GM12873 (cell line): ENCODE data around the gene STX8.

Experiments
- TF ChIP-seq, protein P1 (sequence below): IDR thresholded peaks from 2 replicates; pipeline ENCODE4 v1.5.1; 2012; ENCODE audit warnings: low read depth, mild to moderate bottlenecking, moderate library complexity, low read length, control low read depth; ENCODE audit not compliant: insufficient read depth; ENCODE audit errors: missing control alignments

Gene STX8

GRCh38 chr17:9566067-9566466, 9.6 kb downstream of the STX8 start:
- TF ChIP-seq, protein P1, sequence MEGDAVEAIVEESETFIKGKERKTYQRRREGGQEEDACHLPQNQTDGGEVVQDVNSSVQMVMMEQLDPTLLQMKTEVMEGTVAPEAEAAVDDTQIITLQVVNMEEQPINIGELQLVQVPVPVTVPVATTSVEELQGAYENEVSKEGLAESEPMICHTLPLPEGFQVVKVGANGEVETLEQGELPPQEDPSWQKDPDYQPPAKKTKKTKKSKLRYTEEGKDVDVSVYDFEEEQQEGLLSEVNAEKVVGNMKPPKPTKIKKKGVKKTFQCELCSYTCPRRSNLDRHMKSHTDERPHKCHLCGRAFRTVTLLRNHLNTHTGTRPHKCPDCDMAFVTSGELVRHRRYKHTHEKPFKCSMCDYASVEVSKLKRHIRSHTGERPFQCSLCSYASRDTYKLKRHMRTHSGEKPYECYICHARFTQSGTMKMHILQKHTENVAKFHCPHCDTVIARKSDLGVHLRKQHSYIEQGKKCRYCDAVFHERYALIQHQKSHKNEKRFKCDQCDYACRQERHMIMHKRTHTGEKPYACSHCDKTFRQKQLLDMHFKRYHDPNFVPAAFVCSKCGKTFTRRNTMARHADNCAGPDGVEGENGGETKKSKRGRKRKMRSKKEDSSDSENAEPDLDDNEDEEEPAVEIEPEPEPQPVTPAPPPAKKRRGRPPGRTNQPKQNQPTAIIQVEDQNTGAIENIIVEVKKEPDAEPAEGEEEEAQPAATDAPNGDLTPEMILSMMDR = no peak

- TF ChIP-seq, protein P1 = no peak
Observed at GRCh38 chr17:9564104-9564503, 11.5 kb downstream of the STX8 start.

GRCh38 chr17:9557857-9558256, 17.8 kb downstream of the STX8 start:
- TF ChIP-seq, protein P1 = no peak

GRCh38 chr17:9557161-9557755, 18.4 kb downstream of the STX8 start:
- TF ChIP-seq, protein P1 = no peak

- TF ChIP-seq, protein P1 = peak; percentile 42
Observed at GRCh38 chr17:9554715-9555114, 20.9 kb downstream of the STX8 start.

GRCh38 chr17:9553596-9553995, 22.0 kb downstream of the STX8 start:
- TF ChIP-seq, protein P1 = no peak

GRCh38 chr17:9553181-9553580, 22.4 kb downstream of the STX8 start:
- TF ChIP-seq, protein P1 = no peak

DNA sequence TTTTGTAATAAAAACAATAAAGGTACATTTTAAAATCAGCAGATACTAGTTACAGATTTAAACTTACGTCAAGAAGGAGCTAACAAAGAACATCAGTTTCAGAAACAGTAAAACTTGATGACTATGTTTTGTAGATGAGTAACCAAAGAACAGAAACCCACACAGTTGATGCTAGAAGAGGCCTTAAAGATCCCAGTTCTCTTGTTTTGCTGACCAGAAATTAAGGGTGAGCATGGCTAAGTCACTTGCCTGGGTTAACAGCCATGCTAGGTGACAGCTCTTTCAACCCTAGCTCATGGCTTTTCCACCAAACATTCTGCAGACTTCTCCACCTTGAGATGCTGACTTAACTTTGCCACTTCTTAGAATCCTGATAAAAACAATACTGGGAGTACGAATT, 26.4 kb downstream of the STX8 start:
- TF ChIP-seq, protein P1 = no peak
